CD14-positive monocyte (primary cell): Measurements from ENCODE around the gene DHRS3. TPM values are rescaled to one million over a fixed set of nuclear protein-coding genes. Genes with fewer than 3 reads are reported as not detected.

Source experiments
- DNase-seq, 3 donors: peaks; one replicate each; pipeline ENCODE4 v3.0.0-alpha.2; 2011 to 2022
- H2AFZ ChIP-seq: 2 replicates; pipeline ENCODE4 v1.6.0; 2012; ENCODE audit warnings: mild to moderate bottlenecking, low read depth, low read length, inconsistent platforms; ENCODE audit not compliant: insufficient read depth, poor library complexity, severe bottlenecking
- H3K27ac ChIP-seq, 2 donors: 1 replicate in 1 of 2; 2 replicates in 1 of 2; pipeline ENCODE4 v1.5.1; 2012 to 2013; ENCODE audit warnings: low read length in 2 of 2, control low read depth in 1 of 2, inconsistent platforms in 1 of 2, low read depth in 1 of 2, mild to moderate bottlenecking in 1 of 2
- H3K27me3 ChIP-seq, 2 donors: one replicate each; pipeline versions ENCODE4 v1.6.0 to v1.6.1; 2011 to 2013; ENCODE audit warnings: low read length in 2 of 2; ENCODE audit not compliant: control insufficient read depth in 2 of 2, insufficient read depth in 2 of 2
- H3K36me3 ChIP-seq, 2 donors: replicated peaks in 1 of 2; 1 replicate in 1 of 2; 2 replicates in 1 of 2; pipeline versions ENCODE4 v1.5.1 to v1.6.1; 2012 to 2013; ENCODE audit warnings: low read length in 2 of 2, control low read depth in 1 of 2, inconsistent platforms in 1 of 2, mild to moderate bottlenecking in 1 of 2; ENCODE audit not compliant: insufficient read depth in 2 of 2, control insufficient read depth in 1 of 2
- H3K4me1 ChIP-seq, 2 donors: 1 replicate in 1 of 2; 2 replicates in 1 of 2; pipeline versions ENCODE4 v1.5.1 to v1.6.1; 2012 to 2013; ENCODE audit warnings: low read length in 2 of 2, control low read depth in 1 of 2, inconsistent platforms in 1 of 2, mild to moderate bottlenecking in 1 of 2, moderate library complexity in 1 of 2; ENCODE audit not compliant: insufficient read depth in 2 of 2, control insufficient read depth in 1 of 2
- H3K4me2 ChIP-seq: replicated peaks from 2 replicates; pipeline ENCODE3; 2012; ENCODE audit warnings: low read length, moderate library complexity, mild to moderate bottlenecking; ENCODE audit not compliant: poor library complexity, severe bottlenecking; ENCODE audit errors: extremely low read depth
- H3K4me3 ChIP-seq, 3 experiments: fragments of 200-600 bp in 1 of 3; sonication (generic) in 1 of 3; replicated peaks in 1 of 3; 1 replicate in 2 of 3; 2 replicates in 1 of 3; pipeline ENCODE4 v1.5.1; 2011 to 2013; ENCODE audit warnings: low read length in 3 of 3, mild to moderate bottlenecking in 3 of 3, control low read depth in 2 of 3, low read depth in 2 of 3, inconsistent platforms in 1 of 3, moderate library complexity in 1 of 3
- H3K79me2 ChIP-seq: 2 replicates; pipeline ENCODE4 v1.6.0; 2012; ENCODE audit warnings: mild to moderate bottlenecking, control low read depth, inconsistent platforms, low read length, moderate library complexity; ENCODE audit not compliant: insufficient read depth
- H3K9ac ChIP-seq: 2 replicates; pipeline ENCODE4 v1.6.0; 2017; ENCODE audit warnings: low read length, mild to moderate bottlenecking; ENCODE audit not compliant: insufficient read depth, poor library complexity, severe bottlenecking
- H3K9me3 ChIP-seq, 2 donors: replicated peaks in 1 of 2; 1 replicate in 1 of 2; 2 replicates in 1 of 2; pipeline versions ENCODE4 v1.5.1 to v1.6.1; 2012 to 2013; ENCODE audit warnings: low read length in 2 of 2, control low read depth in 1 of 2; ENCODE audit not compliant: control insufficient read depth in 1 of 2, insufficient read depth in 1 of 2
- H4K20me1 ChIP-seq: 2 replicates; pipeline ENCODE4 v1.6.0; 2012; ENCODE audit warnings: mild to moderate bottlenecking, low read length, control low read depth, moderate library complexity; ENCODE audit not compliant: insufficient read depth
- H3K27ac Mint-ChIP-seq, 7 donors: one replicate each; pipeline ENCODE4 v1.8.0; 2020; ENCODE audit warnings: mild to moderate bottlenecking in 7 of 7, mixed read lengths in 7 of 7, moderate library complexity in 6 of 7, inconsistent platforms in 2 of 7
- H3K27me3 Mint-ChIP-seq, 3 donors: one replicate each; pipeline ENCODE4 v1.8.0; 2021 to 2022; ENCODE audit warnings: low read depth in 3 of 3, mild to moderate bottlenecking in 3 of 3, mixed read lengths in 3 of 3, moderate library complexity in 3 of 3, inconsistent platforms in 1 of 3
- H3K36me3 Mint-ChIP-seq, 2 donors: one replicate each; pipeline ENCODE4 v1.8.0; 2020; ENCODE audit warnings: mixed read lengths in 2 of 2, inconsistent platforms in 1 of 2, mild to moderate bottlenecking in 1 of 2
- H3K4me1 Mint-ChIP-seq: one replicate; pipeline ENCODE4 v1.8.0; 2020; ENCODE audit warnings: mild to moderate bottlenecking, mixed read lengths
- H3K4me3 Mint-ChIP-seq, 2 donors: one replicate each; pipeline ENCODE4 v1.8.0; 2020; ENCODE audit warnings: mild to moderate bottlenecking in 2 of 2, mixed read lengths in 2 of 2, moderate library complexity in 1 of 2
- H3K9me3 Mint-ChIP-seq, 7 donors: one replicate each; pipeline ENCODE4 v1.8.0; 2020 to 2022; ENCODE audit warnings: mixed read lengths in 7 of 7, mild to moderate bottlenecking in 6 of 7, moderate library complexity in 6 of 7, inconsistent platforms in 2 of 7
- WGBS: methylation state at CpG from one replicate; pipeline ENCODE4 v1.1.5; 2013; ENCODE audit warnings: missing lambda C conversion rate; ENCODE audit not compliant: insufficient coverage; 5-methylcytosine and 5-hydroxymethylcytosine counted together
- intact Hi-C, 2 donors: fragments of 100-400 bp; cut with micrococcal nuclease; formaldehyde crosslinking; loops; one replicate each; pipeline versions ENCODE4 v1.15.0 to v1.15.1; 2023
- polyA plus RNA-seq, 3 donors: library from polyadenylated mRNA; depleted of rRNA in 1 of 3; unstranded in 2 of 3; stranded (reverse) in 1 of 3; fragments of 300-500 nt in 2 of 3; fragments of >200 nt in 1 of 3; fragmentation: Illumina TruSeq in 2 of 3; gene quantifications; 1 replicate in 2 of 3; 2 replicates in 1 of 3; pipeline ENCODE4 v1.2.3, GENCODE V29; 2012 to 2021
- TF ChIP-seq, protein P1 (sequence below): fragments of 200-600 bp; IDR thresholded peaks from one replicate; pipeline ENCODE4 v1.8.0; 2022; ENCODE audit warnings: antibody characterized with exemption, mild to moderate bottlenecking

Gene DHRS3
- polyA plus RNA-seq, 3 donors = 0.23 to 0.59 (median 0.29) TPM

DNA sequence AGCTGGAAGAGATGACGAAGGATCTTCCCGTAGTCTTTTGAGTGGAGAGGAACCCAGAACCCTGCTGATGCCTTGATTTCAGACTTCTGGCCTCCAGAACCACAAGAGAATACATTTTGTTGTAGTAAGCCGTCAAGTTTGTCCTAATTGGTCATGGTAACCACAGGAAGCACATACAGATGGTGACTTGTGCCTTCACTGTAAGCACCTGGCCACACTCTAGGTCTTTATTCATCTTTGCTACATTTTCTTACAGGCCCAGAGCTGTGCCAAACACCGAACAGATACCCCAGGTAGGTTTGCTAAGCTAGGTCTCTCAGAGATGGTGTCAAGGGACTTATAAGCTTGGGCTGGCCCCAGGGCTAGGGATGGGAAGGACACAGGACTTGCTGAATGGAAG is 4.8 kb downstream of the DHRS3 start:
- TF ChIP-seq, protein P1, sequence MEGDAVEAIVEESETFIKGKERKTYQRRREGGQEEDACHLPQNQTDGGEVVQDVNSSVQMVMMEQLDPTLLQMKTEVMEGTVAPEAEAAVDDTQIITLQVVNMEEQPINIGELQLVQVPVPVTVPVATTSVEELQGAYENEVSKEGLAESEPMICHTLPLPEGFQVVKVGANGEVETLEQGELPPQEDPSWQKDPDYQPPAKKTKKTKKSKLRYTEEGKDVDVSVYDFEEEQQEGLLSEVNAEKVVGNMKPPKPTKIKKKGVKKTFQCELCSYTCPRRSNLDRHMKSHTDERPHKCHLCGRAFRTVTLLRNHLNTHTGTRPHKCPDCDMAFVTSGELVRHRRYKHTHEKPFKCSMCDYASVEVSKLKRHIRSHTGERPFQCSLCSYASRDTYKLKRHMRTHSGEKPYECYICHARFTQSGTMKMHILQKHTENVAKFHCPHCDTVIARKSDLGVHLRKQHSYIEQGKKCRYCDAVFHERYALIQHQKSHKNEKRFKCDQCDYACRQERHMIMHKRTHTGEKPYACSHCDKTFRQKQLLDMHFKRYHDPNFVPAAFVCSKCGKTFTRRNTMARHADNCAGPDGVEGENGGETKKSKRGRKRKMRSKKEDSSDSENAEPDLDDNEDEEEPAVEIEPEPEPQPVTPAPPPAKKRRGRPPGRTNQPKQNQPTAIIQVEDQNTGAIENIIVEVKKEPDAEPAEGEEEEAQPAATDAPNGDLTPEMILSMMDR = no peak
- 94% methylated on average over 3 of the region's 4 CpGs for WGBS
- H3K9me3 ChIP-seq = no peaks in the 10 kb centered on the region
- H3K4me3 ChIP-seq = no peak overlapping the region
- Mint-ChIP-seq H3K27ac (peak overlapping the region in 1 of 7 donors; percentile 50), H3K4me1 (peaks cover 46% of the 10 kb centered on the region), H3K36me3 (peaks cover 7 to 23% of the 10 kb centered on the region in 2 donors), H3K9me3 (peaks cover 0 to 7% (median 2%) of the 10 kb centered on the region in 7 donors), H3K27me3 (peaks cover 24 to 27% (median 25%) of the 10 kb centered on the region in 3 donors), H3K4me3 (no peak overlapping the region)
- no peaks in the 10 kb centered on the region for H3K36me3 ChIP-seq
- H3K27ac ChIP-seq = no peak overlapping the region
- no peak overlapping the region for H3K4me2 ChIP-seq
- peaks cover 0 to 21% of the 10 kb centered on the region in 2 donors for H3K27me3 ChIP-seq
- no peaks in the 10 kb centered on the region for H4K20me1 ChIP-seq
- H3K9ac ChIP-seq = no peak overlapping the region
- peaks cover 41 to 42% of the 10 kb centered on the region in 2 donors for H3K4me1 ChIP-seq
- DNase-seq = no peak
- H3K79me2 ChIP-seq = peaks cover 9% of the 10 kb centered on the region
- H2AFZ ChIP-seq = no peak overlapping the region
- intact Hi-C loops = no loop called here

- H3K36me3 Mint-ChIP-seq = peaks cover 2 to 28% of the 10 kb centered on the region in 2 donors
- H3K9me3 Mint-ChIP-seq = peaks cover 7 to 17% (median 10%) of the 10 kb centered on the region in 7 donors
- peaks cover 38% of the 10 kb centered on the region for H3K4me1 Mint-ChIP-seq
- H3K27ac Mint-ChIP-seq = no peak overlapping the region
- H3K79me2 ChIP-seq = peaks cover 9% of the 10 kb centered on the region
- no peaks in the 10 kb centered on the region for H4K20me1 ChIP-seq
- WGBS = 88% methylated on average over 5 of the region's 7 CpGs
- H3K27ac ChIP-seq = no peak overlapping the region
- DNase-seq = no peak
- H3K27me3 Mint-ChIP-seq = peaks cover 4 to 10% (median 6%) of the 10 kb centered on the region in 3 donors
- no peak overlapping the region for H3K4me2 ChIP-seq
- no peak overlapping the region for H3K9ac ChIP-seq
- peaks cover 0 to 9% of the 10 kb centered on the region in 2 donors for H3K9me3 ChIP-seq
- no peaks in the 10 kb centered on the region for H3K27me3 ChIP-seq
- H3K36me3 ChIP-seq = no peaks in the 10 kb centered on the region
- H2AFZ ChIP-seq = no peak overlapping the region
- peaks cover 19 to 21% of the 10 kb centered on the region in 2 donors for H3K4me1 ChIP-seq
- no peak overlapping the region for H3K4me3 Mint-ChIP-seq
- no peak overlapping the region for H3K4me3 ChIP-seq
- TF ChIP-seq, protein P1 = no peak
- intact Hi-C loops = no loop called here
These were observed 7.1 kb downstream of the DHRS3 start for GRCh38 chr1:12610941-12611340.
